ENCODE measurements around the gene CXCL8. TPM values are rescaled to one million over a fixed set of nuclear protein-coding genes. Genes with fewer than 3 reads are reported as not detected.

The CXCL8 gene
- total and polyA plus RNA-seq, 8 donors: 1.1 to 80.4 (median 2.3) TPM

DNA sequence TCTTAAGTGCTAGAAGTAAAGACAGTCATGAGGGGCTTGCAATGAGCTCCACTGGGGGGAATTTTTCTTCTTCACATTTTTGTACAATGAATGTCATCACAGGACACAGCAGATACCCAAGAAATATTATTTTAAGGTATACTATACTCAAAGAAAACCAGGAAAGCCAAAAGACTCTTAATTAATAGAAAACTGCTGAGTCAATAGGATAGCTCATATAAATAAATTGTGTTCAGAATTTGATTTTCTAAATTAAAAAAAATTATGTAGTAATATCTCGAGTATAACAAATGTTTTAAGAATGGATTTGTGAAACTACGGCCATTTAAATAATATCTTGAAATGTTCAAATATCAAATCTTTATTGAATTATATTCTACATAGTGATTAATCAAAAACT is 25.7 kb upstream of the CXCL8 start:
- intact Hi-C loops (cut with DNase I): no loop called here
- H3K27me3 ChIP-seq: no peaks in the 10 kb centered on the region

DNA sequence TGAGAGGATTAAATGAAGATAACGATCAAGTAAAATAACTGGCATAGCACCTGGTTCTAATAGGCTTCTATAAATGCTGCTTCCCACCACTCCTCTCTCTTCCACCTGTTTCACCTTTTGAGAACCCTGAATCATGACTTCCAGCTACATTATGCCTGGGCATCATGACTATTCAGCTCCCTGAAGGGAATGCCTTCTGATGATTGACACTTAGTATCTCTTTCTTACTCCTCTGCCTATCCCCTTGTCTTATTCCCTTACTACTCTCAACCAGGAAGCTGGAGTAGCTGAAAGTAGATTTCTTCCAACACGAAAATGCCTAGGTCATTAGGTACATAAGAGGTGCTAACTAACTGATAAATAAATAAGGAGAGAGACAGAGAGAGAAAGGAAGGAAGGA is 24.7 kb upstream of the CXCL8 start:
- TF ChIP-seq, protein P1, sequence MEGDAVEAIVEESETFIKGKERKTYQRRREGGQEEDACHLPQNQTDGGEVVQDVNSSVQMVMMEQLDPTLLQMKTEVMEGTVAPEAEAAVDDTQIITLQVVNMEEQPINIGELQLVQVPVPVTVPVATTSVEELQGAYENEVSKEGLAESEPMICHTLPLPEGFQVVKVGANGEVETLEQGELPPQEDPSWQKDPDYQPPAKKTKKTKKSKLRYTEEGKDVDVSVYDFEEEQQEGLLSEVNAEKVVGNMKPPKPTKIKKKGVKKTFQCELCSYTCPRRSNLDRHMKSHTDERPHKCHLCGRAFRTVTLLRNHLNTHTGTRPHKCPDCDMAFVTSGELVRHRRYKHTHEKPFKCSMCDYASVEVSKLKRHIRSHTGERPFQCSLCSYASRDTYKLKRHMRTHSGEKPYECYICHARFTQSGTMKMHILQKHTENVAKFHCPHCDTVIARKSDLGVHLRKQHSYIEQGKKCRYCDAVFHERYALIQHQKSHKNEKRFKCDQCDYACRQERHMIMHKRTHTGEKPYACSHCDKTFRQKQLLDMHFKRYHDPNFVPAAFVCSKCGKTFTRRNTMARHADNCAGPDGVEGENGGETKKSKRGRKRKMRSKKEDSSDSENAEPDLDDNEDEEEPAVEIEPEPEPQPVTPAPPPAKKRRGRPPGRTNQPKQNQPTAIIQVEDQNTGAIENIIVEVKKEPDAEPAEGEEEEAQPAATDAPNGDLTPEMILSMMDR (IDR thresholded peaks at IDR 0.05): no peak
- ATAC-seq: no peak

More for the DNA sequence above, 25.7 kb upstream of the CXCL8 start:
- Histone ChIP-seq H3K9me3 (no peaks in the 10 kb centered on the region), H3K4me3 (no peak overlapping the region), H3K4me1 (peaks cover 0 to 28% of the 10 kb centered on the region in 2 donors), H3K36me3 (no peaks in the 10 kb centered on the region), H3K27ac (no peak overlapping the region)
- TF ChIP-seq, protein P1 (IDR thresholded peaks at IDR 0.05): no peak
- no peak for ATAC-seq
- DNase-seq: no peak

DNA sequence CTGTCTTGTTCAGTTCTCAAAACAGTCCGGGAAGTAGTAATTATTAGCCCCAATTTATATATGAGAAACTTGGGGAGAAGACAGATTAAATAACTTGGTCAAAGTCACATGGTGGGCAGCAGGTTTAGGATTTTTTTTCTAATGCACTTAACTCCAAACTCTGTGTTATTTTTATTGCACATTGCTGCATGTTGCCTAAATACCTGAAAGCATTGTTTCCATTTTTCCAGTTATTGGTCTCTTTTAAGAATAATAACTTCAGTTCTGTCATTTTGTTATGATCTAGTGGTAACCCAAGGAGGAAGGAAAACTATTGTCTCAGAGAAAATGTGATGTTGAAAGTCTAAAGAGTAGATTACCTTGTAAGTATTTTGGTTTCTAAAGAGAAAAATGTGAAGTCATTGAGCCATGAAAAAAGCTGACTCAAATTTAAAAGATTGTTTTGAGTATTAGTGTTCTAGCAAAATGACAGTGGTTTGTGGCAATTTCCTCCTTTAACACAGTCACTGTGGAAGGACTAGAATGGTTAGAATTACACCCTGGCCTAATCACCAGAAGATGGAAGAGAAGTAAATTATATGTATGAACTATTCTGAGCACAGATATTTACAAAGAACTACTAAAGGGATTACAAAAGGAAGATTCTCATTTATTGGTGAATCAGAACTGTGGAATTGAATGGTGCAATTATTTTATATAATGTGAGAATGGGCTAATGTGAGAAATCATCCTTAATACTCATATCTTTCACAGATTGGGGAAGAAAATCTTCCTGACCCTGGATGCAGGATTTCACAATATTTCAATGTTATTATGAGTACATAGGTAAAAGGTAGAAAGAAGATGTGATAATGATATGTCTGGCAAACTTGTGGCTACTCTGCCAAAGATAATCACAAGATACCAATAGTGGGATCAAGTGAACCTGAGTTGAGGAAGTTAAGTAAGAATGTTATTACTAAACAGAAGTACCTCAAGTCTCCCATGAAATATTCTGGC is 21.7 kb upstream of the CXCL8 start:
- Histone ChIP-seq H3K27me3 (no peaks in the 10 kb centered on the region), H3K9me3 (no peaks in the 10 kb centered on the region), H3K4me1 (peaks cover 0 to 38% of the 10 kb centered on the region in 2 donors), H3K36me3 (no peaks in the 10 kb centered on the region), H3K4me3 (no peak overlapping the region), H3K27ac (peak overlapping the region in 1 of 2 donors; percentile 79)
- ATAC-seq (peak; percentile 19), DNase-seq (no peak)
- intact Hi-C loops (cut with DNase I): no loop called here
- TF ChIP-seq, protein P1 (IDR thresholded peaks at IDR 0.05): no peak

More for the DNA sequence above, 24.7 kb upstream of the CXCL8 start:
- Histone ChIP-seq H3K36me3 (no peaks in the 10 kb centered on the region), H3K4me1 (peaks cover 0 to 28% of the 10 kb centered on the region in 2 donors), H3K27ac (no peak overlapping the region), H3K9me3 (no peaks in the 10 kb centered on the region), H3K27me3 (no peaks in the 10 kb centered on the region), H3K4me3 (no peak overlapping the region)
- no peak for DNase-seq
- intact Hi-C loops (cut with DNase I): no loop called here

DNA sequence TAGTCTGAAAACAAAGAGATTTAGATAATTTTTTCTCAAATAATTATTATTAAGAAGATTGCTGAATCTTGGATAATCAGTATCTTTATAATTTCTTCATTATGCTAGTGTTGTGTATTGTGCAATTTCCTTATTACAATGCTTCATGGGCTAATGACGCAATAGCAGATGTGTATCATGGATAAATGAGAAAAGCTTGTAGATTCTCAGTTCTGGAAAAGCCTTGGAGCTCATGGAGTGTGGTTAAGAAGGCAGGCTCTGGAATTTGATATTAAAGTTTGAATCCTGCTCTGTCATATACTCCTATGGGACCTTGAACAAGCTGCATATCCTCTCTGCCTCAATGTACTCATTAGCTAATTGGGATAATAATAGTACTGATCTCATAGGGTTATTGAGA is 18.9 kb upstream of the CXCL8 start:
- Histone ChIP-seq H3K27me3 (no peaks in the 10 kb centered on the region), H3K4me1 (peaks cover 0 to 51% of the 10 kb centered on the region in 2 donors), H3K9me3 (no peaks in the 10 kb centered on the region), H3K36me3 (no peaks in the 10 kb centered on the region), H3K27ac (peak overlapping the region in 1 of 2 donors; percentile 7), H3K4me3 (no peak overlapping the region)
- TF ChIP-seq, protein P1 (IDR thresholded peaks at IDR 0.05): no peak
- intact Hi-C loops (cut with DNase I): no loop called here
- DNase-seq (no peak), ATAC-seq (peak; percentile 15)

DNA sequence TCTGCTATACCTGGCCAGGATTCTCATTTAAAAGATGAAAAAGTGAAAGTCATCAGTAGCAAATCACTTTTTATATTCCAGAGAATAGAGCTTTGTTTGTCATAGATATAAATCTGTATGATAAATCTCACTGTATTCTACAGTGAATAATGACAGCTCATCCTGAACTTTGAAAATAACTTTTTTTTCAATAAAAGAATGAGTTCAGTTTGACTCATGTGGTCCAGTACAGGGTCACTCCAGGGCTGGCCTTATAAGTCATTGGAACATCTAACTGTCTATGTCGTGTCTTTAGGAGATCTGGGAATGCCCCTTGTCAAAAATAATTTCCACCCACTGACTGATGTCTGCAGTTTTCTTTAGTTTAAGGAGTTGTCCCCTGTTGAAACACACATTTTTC is 18.5 kb upstream of the CXCL8 start:
- intact Hi-C loops (cut with DNase I): no loop called here
- H3K27ac ChIP-seq: peak overlapping the region in 1 of 2 donors; percentile 7
- ATAC-seq: no peak
- TF ChIP-seq, protein P1 (IDR thresholded peaks at IDR 0.05): no peak
- no peaks in the 10 kb centered on the region for H3K27me3 ChIP-seq
- peaks cover 0 to 55% of the 10 kb centered on the region in 2 donors for H3K4me1 ChIP-seq
- no peak overlapping the region for H3K4me3 ChIP-seq
- H3K36me3 ChIP-seq: no peaks in the 10 kb centered on the region
- H3K9me3 ChIP-seq: no peaks in the 10 kb centered on the region
- DNase-seq: no peak

Measured in left lung (tissue), 10 donors.